HEK293 (cell line): ENCODE data around the gene FRAS1.

Experiments used
- CTCF ChIA-PET: fragments of 350-600 bp; formaldehyde crosslinking; extraction: SDS; loops from one replicate; lab custom pipeline; 2021; ENCODE audit warnings: antibody characterized with exemption; lab: Yijun Ruan, JAX
- POLR2A ChIA-PET: fragments of 300-600 bp; formaldehyde crosslinking; extraction: SDS; loops from one replicate; lab custom pipeline; 2020; ENCODE audit warnings: antibody characterized with exemption, inconsistent platforms; lab: Yijun Ruan, JAX
- H3K27ac ChIP-seq: fragments of 200-500 bp; sonication (Bioruptor generic); 2 replicates; pipeline ENCODE4 v1.5.1; 2014; ENCODE audit warnings: low read depth, low read length, control low read depth, inconsistent platforms; ENCODE audit errors: extremely low read depth
- H3K36me3 ChIP-seq, 2 experiments: fragments of 200-500 bp in 1 of 2; sonication (Bioruptor generic) in 1 of 2; 1 replicate in 1 of 2; 2 replicates in 1 of 2; pipeline ENCODE4 v1.5.1; 2014 to 2017; ENCODE audit warnings: inconsistent platforms in 2 of 2, low read length in 2 of 2; ENCODE audit not compliant: control insufficient read depth in 2 of 2, insufficient read depth in 1 of 2
- H3K4me1 ChIP-seq: fragments of 200-500 bp; sonication (Bioruptor generic); 2 replicates; pipeline ENCODE4 v1.5.1; 2014; ENCODE audit warnings: mild to moderate bottlenecking, low read length, inconsistent platforms; ENCODE audit not compliant: control insufficient read depth, insufficient read depth
- H3K4me3 ChIP-seq: 2 replicates; pipeline ENCODE4 v1.5.1; 2011; ENCODE audit warnings: low read depth, mild to moderate bottlenecking, control low read depth, low read length, moderate library complexity
- H3K9me3 ChIP-seq: fragments of 200-500 bp; sonication (Bioruptor generic); 2 replicates; pipeline ENCODE4 v1.5.1; 2014; ENCODE audit warnings: low read depth, low read length, inconsistent platforms; ENCODE audit not compliant: control insufficient read depth, insufficient read depth
- EGR2 ChIP-seq: fragments of 450-650 bp; formaldehyde crosslinking; IDR thresholded peaks from 2 replicates; pipeline ENCODE4 v1.5.1; 2016; ENCODE audit warnings: low read depth, missing biosample characterization, missing genetic modification characterization
- GLI2 ChIP-seq: fragments of 450-650 bp; formaldehyde crosslinking; IDR thresholded peaks from 2 replicates; pipeline ENCODE4; 2017; ENCODE audit warnings: missing biosample characterization, missing genetic modification characterization, low read depth, borderline replicate concordance
- OSR2 ChIP-seq: fragments of 450-650 bp; formaldehyde crosslinking; IDR thresholded peaks from 2 replicates; pipeline ENCODE4 v1.5.1; 2016; ENCODE audit warnings: missing biosample characterization, missing genetic modification characterization
- ZBTB7A ChIP-seq: fragments of 450-650 bp; formaldehyde crosslinking; IDR thresholded peaks from 2 replicates; pipeline ENCODE4 v1.5.1; 2016; ENCODE audit warnings: low read depth, missing biosample characterization, missing genetic modification characterization
- ZFP37 ChIP-seq: fragments of 450-650 bp; formaldehyde crosslinking; IDR thresholded peaks from 2 replicates; pipeline ENCODE4 v1.5.1; 2016; ENCODE audit warnings: missing biosample characterization, missing genetic modification characterization
- ZNF18 ChIP-seq: fragments of 450-650 bp; formaldehyde crosslinking; IDR thresholded peaks from 2 replicates; pipeline ENCODE4 v1.5.1; 2016; ENCODE audit warnings: missing biosample characterization, missing genetic modification characterization
- ZNF280D ChIP-seq: fragments of 450-650 bp; formaldehyde crosslinking; IDR thresholded peaks from 2 replicates; pipeline ENCODE4 v1.5.1; 2016; ENCODE audit warnings: missing biosample characterization, missing genetic modification characterization
- ZNF354C ChIP-seq: fragments of 450-650 bp; formaldehyde crosslinking; IDR thresholded peaks from 2 replicates; pipeline ENCODE4 v1.5.1; 2016; ENCODE audit warnings: missing biosample characterization, missing genetic modification characterization, low read depth, borderline replicate concordance
- ZNF37A ChIP-seq: fragments of 450-650 bp; IDR thresholded peaks from 2 replicates; pipeline ENCODE4 v1.5.1; 2018; ENCODE audit warnings: missing biosample characterization, missing genetic modification characterization
- ZNF426 ChIP-seq: fragments of 450-650 bp; formaldehyde crosslinking; IDR thresholded peaks from 2 replicates; pipeline ENCODE4 v1.5.1; 2017; ENCODE audit warnings: missing biosample characterization, missing genetic modification characterization, mild to moderate bottlenecking, inconsistent platforms, moderate library complexity
- ZNF433 ChIP-seq: fragments of 450-650 bp; formaldehyde crosslinking; IDR thresholded peaks from 2 replicates; pipeline ENCODE4 v1.5.1; 2016; ENCODE audit warnings: missing biosample characterization, missing genetic modification characterization, low read depth
- ZNF548 ChIP-seq: fragments of 450-650 bp; formaldehyde crosslinking; IDR thresholded peaks from 2 replicates; pipeline ENCODE4 v1.5.1; 2016; ENCODE audit warnings: missing biosample characterization, missing genetic modification characterization
- ZNF561 ChIP-seq: fragments of 450-650 bp; IDR thresholded peaks from 2 replicates; pipeline ENCODE4 v1.5.1; 2018; ENCODE audit warnings: missing biosample characterization, missing genetic modification characterization, borderline replicate concordance
- ZNF776 ChIP-seq: fragments of 450-650 bp; formaldehyde crosslinking; IDR thresholded peaks from 2 replicates; pipeline ENCODE4 v1.5.0; 2017; ENCODE audit warnings: missing biosample characterization, missing genetic modification characterization, borderline replicate concordance
- TF ChIP-seq, protein P1 (sequence below): fragments of 450-650 bp; formaldehyde crosslinking; IDR thresholded peaks from 2 replicates; pipeline ENCODE4 v1.5.1; 2016; ENCODE audit warnings: missing biosample characterization, missing genetic modification characterization

The FRAS1 gene

DNA sequence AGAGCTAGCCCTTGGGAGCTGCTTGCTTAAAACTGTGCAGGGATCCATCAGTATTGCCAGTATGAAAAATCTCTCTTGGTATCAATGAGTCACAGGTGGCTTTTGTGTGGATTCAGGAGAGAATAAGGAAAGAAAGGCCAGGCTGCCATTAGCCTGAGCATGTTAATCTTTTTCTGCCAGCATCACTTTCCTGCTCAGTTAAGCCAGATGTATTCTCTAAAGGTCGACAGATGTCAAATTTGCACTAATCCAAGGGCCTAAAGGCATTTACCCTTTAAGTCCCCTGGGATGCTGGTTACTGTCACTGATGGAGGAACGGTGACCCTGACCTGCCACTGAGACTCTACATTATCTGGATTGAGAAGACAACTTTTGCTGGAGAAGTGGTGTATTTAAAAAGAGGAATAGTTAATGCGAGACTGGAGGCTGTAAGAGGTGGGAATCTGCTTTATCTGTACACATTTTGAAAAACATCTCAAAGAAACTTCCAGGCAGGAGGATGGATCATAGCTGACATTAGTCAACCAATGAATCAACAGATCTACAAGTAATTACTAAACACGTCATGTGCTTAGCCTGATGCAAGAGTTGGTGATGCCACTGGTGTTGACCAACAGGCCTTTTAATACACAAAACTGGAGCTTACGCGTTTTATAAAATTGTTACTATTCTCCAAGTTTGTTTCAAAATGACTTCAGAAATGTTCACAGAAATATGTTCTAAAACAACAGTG, 253.1 kb downstream of the FRAS1 start:
- TF ChIP-seq ZFP37 (tag by site-specific recombination) (no peak), ZNF548 (tag by site-specific recombination) (no peak), ZNF433 (tag by site-specific recombination) (no peak), GLI2 (tag by site-specific recombination) (no peak), OSR2 (tag by site-specific recombination) (no peak)
- no peak overlapping the region for H3K4me3 ChIP-seq
- H3K36me3 ChIP-seq = peaks cover 0 to 14% of the 10 kb centered on the region in 2 experiments; a peak in 1 of 3 replicates
- no peaks in the 10 kb centered on the region for H3K4me1 ChIP-seq
- ChIA-PET POLR2A (no interaction called here), CTCF (no interaction called here)
- no peaks in the 10 kb centered on the region for H3K9me3 ChIP-seq
- no peak overlapping the region for H3K27ac ChIP-seq

DNA sequence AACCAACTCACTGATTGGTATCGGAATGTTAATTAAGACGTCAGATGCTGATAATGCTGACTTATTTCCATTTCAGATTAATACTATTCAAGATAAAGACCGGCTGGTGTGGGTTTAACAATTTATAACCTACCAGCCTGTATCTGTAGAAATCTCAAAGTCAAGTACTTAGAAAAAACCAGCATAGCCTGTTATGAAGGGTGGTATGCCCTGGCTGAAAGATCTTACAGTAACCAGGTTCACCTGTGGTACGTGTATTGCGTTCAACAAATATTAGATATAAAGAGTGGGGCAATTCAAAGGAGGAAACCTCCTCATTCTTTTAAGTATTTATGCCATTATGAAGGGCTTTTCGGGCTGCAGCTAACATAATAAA, 253.6 kb downstream of the FRAS1 start:
- no peaks in the 10 kb centered on the region for H3K4me1 ChIP-seq

More for the DNA sequence above, 253.6 kb downstream of the FRAS1 start:
- ChIA-PET CTCF (interaction anchor here (0.6 to 1.0 kb wide), 2 partner anchors 14 to 25 kb away, joined by 3 to 4 read pairs; no protein-coding TSS in a partner anchor), POLR2A (no interaction called here)
- TF ChIP-seq ZNF37A (tag by site-specific recombination) (no peak), ZNF561 (tag by site-specific recombination) (no peak), ZBTB7A (tag by site-specific recombination) (no peak), ZNF280D (tag by site-specific recombination) (no peak), ZNF426 (tag by site-specific recombination) (no peak), ZNF776 (tag by site-specific recombination) (no peak), ZNF18 (no peak), ZNF354C (tag by site-specific recombination) (no peak), EGR2 (tag by site-specific recombination) (no peak)
- TF ChIP-seq, protein P1, sequence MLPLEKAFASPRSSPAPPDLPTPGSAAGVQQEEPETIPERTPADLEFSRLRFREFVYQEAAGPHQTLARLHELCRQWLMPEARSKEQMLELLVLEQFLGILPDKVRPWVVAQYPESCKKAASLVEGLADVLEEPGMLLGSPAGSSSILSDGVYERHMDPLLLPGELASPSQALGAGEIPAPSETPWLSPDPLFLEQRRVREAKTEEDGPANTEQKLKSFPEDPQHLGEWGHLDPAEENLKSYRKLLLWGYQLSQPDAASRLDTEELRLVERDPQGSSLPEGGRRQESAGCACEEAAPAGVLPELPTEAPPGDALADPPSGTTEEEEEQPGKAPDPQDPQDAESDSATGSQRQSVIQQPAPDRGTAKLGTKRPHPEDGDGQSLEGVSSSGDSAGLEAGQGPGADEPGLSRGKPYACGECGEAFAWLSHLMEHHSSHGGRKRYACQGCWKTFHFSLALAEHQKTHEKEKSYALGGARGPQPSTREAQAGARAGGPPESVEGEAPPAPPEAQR (tag by site-specific recombination) = no peak
- Histone ChIP-seq H3K9me3 (no peaks in the 10 kb centered on the region), H3K36me3 (peaks cover 0 to 14% of the 10 kb centered on the region in 2 experiments; a peak in 1 of 3 replicates), H3K4me3 (no peak overlapping the region), H3K27ac (no peak overlapping the region)
